ENCODE measurements around the gene USP7. TPM values are rescaled to one million over a fixed set of nuclear protein-coding genes. Genes with fewer than 3 reads are reported as not detected.

USP7 gene
- polyA plus RNA-seq, 3 donors, result 2.4 to 31.7 (median 4.1) TPM

- Histone ChIP-seq H3K27me3 (ENCODE audit: control insufficient read depth in 2 of 2, insufficient read depth in 2 of 2, low read length in 2 of 2) (no peaks in the 10 kb centered on the region), H4K20me1 (ENCODE audit: insufficient read depth, low read length) (peaks cover 100% of the 10 kb centered on the region), H3K79me2 (ENCODE audit: insufficient read depth, low read length) (peaks cover 100% of the 10 kb centered on the region), H3K4me1 (ENCODE audit: control insufficient read depth in 1 of 2, insufficient read depth in 2 of 2, low read length in 2 of 2) (peaks cover 50 to 80% of the 10 kb centered on the region in 2 donors), H3K4me2 (replicated peaks; ENCODE audit: extremely low read depth, low read length, poor library complexity, severe bottlenecking) (no peak overlapping the region), H3K4me3 (replicated peaks in 1 of 3; ENCODE audit: low read depth in 2 of 3, low read length in 3 of 3) (no peak overlapping the region), H2AFZ (ENCODE audit: insufficient read depth, low read depth, low read length, poor library complexity, severe bottlenecking) (no peak overlapping the region), H3K9me3 (replicated peaks in 1 of 2; ENCODE audit: control insufficient read depth in 1 of 2, insufficient read depth in 1 of 2, low read length in 2 of 2) (no peaks in the 10 kb centered on the region), H3K36me3 (replicated peaks in 1 of 2; ENCODE audit: control insufficient read depth in 1 of 2, insufficient read depth in 2 of 2, low read length in 2 of 2) (no peaks in the 10 kb centered on the region), H3K9ac (ENCODE audit: insufficient read depth, low read length, poor library complexity, severe bottlenecking) (no peak overlapping the region), H3K27ac (ENCODE audit: low read depth in 1 of 2, low read length in 2 of 2) (peak overlapping the region in 1 of 2 donors; percentile 39)
- TF ChIP-seq CTCF (IDR thresholded peaks at IDR 0.05), result no peak
- no peak overlapping the region for H3K4me3 Mint-ChIP-seq
- intact Hi-C loops (cut with micrococcal nuclease), result loop anchor here in 1 of 2 donors (10.0 kb wide), 2 partner anchors 57 to 187 kb away; no protein-coding TSS in a partner anchor
- H3K36me3 Mint-ChIP-seq, result peaks cover 0 to 7% of the 10 kb centered on the region in 2 donors
- WGBS (ENCODE audit: insufficient coverage), result 84% methylated on average over 6 of the region's 6 CpGs
- no peak for DNase-seq
- no peaks in the 10 kb centered on the region for H3K9me3 Mint-ChIP-seq
- H3K27ac Mint-ChIP-seq, result peak overlapping the region; percentile 21 to 89 (median 76)
- no peaks in the 10 kb centered on the region for H3K27me3 Mint-ChIP-seq (ENCODE audit: low read depth in 3 of 3)
- peaks cover 91% of the 10 kb centered on the region for H3K4me1 Mint-ChIP-seq
Measured at GRCh38 chr16:8948069-8948593, 15.6 kb downstream of the USP7 start.

- no peak overlapping the region for H3K4me3 Mint-ChIP-seq
- peaks cover 100% of the 10 kb centered on the region for H4K20me1 ChIP-seq (ENCODE audit: insufficient read depth, low read length)
- no peak overlapping the region for H3K4me3 ChIP-seq (replicated peaks in 1 of 3; ENCODE audit: low read depth in 2 of 3, low read length in 3 of 3)
- no peaks in the 10 kb centered on the region for H3K27me3 ChIP-seq (ENCODE audit: control insufficient read depth in 2 of 2, insufficient read depth in 2 of 2, low read length in 2 of 2)
- no peaks in the 10 kb centered on the region for H3K9me3 Mint-ChIP-seq
- no CpG with 5 or more reads among the region's 6 CpGs for WGBS (ENCODE audit: insufficient coverage)
- H3K4me2 ChIP-seq (replicated peaks; ENCODE audit: extremely low read depth, low read length, poor library complexity, severe bottlenecking), result no peak overlapping the region
- peaks cover 100% of the 10 kb centered on the region for H3K79me2 ChIP-seq (ENCODE audit: insufficient read depth, low read length)
- H3K9me3 ChIP-seq (replicated peaks in 1 of 2; ENCODE audit: control insufficient read depth in 1 of 2, insufficient read depth in 1 of 2, low read length in 2 of 2), result no peaks in the 10 kb centered on the region
- DNase-seq, result no peak
- H3K36me3 Mint-ChIP-seq, result no peaks in the 10 kb centered on the region
- H3K27ac Mint-ChIP-seq, result peak overlapping the region in 2 of 7 donors; percentile 32 to 80
- no peaks in the 10 kb centered on the region for H3K27me3 Mint-ChIP-seq (ENCODE audit: low read depth in 3 of 3)
- peaks cover 89% of the 10 kb centered on the region for H3K4me1 Mint-ChIP-seq
- H2AFZ ChIP-seq (ENCODE audit: insufficient read depth, low read depth, low read length, poor library complexity, severe bottlenecking), result no peak overlapping the region
- TF ChIP-seq CTCF (IDR thresholded peaks at IDR 0.05), result no peak
- no peak overlapping the region for H3K27ac ChIP-seq (ENCODE audit: low read depth in 1 of 2, low read length in 2 of 2)
- peaks cover 51 to 82% of the 10 kb centered on the region in 2 donors for H3K4me1 ChIP-seq (ENCODE audit: control insufficient read depth in 1 of 2, insufficient read depth in 2 of 2, low read length in 2 of 2)
- H3K9ac ChIP-seq (ENCODE audit: insufficient read depth, low read length, poor library complexity, severe bottlenecking), result no peak overlapping the region
- H3K36me3 ChIP-seq (replicated peaks in 1 of 2; ENCODE audit: control insufficient read depth in 1 of 2, insufficient read depth in 2 of 2, low read length in 2 of 2), result no peaks in the 10 kb centered on the region
- intact Hi-C loops (cut with micrococcal nuclease), result loop anchor here in 1 of 2 donors (10.0 kb wide), 2 partner anchors 58 to 188 kb away; no protein-coding TSS in a partner anchor
Measured at GRCh38 chr16:8946544-8946943, 17.2 kb downstream of the USP7 start.
